HG02885 (cell line): ENCODE measurements around the gene CPEB3.
"Not testable (repeated sequence)": the region's sequence is repeated elsewhere in the genome, so short reads cannot be mapped to it uniquely, and the experiment has no call there.

Experiments
- ATAC-seq: cut with Tn5 transposase; IDR thresholded peaks from one replicate; pipeline ENCODE4 v1.9.1; 2021; ENCODE audit warnings: mild to moderate bottlenecking; ENCODE audit not compliant: unreplicated experiment, poor library complexity

Gene CPEB3

DNA sequence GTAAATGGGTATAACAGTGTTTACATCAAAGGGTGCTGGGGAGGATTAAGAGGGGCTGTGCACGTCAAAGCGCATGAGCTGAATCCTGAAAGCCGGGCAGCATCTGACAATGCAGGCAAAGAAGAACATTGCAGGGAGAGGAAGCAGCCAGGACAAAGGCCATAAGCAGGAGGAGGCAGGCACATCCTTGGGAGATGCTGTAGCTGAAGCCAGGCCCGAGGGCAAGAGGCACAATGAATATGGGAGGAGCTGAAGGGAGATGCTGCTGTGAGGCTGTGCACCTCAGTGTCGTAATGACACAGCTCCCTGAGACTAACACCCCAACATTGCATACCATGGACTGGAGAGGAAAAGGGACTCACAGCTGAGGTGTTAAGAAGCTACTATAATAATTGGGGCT is 238.1 kb downstream of the CPEB3 start:
- ATAC-seq: no peak

DNA sequence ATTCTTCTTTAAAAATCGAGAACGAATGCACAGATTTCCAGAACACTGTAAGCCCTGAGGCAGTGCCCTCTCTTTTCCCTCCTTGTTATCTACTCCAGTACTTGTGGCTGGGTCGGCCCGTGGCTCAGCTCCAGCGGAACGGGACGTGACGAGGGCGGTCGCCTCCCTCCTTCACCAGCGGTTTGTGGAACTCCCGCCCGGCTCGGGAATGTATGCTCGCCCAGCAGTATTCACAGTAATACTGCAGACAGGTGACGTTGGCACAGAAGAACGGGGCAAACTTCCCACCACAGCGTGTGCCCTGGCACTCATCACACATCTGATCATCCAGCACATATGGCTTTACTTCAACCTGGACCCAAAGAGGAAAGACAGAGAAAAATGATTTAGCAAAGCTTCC is 238.8 kb downstream of the CPEB3 start:
- no peak for ATAC-seq

DNA sequence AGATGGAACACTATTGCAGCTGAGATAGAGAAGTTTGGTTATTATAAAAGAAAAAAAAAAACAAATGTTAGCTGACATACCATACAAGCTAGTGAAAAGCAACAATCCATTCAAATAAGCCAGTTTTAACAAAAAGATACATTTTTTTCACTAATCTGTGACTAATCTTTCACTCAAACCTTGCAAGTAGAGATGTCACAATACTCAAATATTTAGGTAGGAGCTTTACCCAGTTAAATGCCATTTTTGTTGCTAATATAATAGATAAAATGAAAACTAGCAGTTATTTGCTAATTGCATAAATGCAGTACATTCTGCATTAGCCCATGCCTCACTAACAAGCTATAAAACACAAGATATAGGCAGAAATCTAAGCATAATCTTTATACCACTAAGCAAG is 243.7 kb downstream of the CPEB3 start:
- ATAC-seq: no peak

- no peak for ATAC-seq
Measured at GRCh38 chr10:92045641-92046106, 245.2 kb downstream of the CPEB3 start.

DNA sequence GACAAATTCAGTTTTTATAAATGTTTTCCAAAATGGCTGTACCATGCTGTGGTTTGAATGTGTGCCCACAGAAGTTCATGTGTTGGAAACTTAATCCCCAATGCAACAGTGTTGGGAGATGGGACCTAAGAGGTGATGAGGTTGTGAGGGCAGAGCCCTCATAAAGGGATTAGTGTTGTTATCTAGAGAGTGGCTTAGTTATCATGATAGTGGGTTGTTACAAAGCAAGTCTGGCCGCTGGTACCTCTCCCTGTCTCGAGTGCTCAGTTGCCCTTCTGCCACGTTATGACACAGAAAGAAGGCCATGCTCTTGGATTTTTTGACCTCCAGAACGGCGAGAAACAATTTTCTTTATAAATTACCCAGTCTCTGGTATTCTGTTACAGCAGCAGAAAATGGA is 248.3 kb downstream of the CPEB3 start:
- ATAC-seq: no peak

GRCh38 chr10:92038949-92039348 is 251.9 kb downstream of the CPEB3 start:
- ATAC-seq: no peak

GRCh38 chr10:92033070-92033469 is 257.8 kb downstream of the CPEB3 start:
- ATAC-seq: not testable (repeated sequence)

- no peak for ATAC-seq
Measured at GRCh38 chr10:92031580-92031979, 259.3 kb downstream of the CPEB3 start.

GRCh38 chr10:92027141-92027540 is 263.7 kb downstream of the CPEB3 start:
- no peak for ATAC-seq

DNA sequence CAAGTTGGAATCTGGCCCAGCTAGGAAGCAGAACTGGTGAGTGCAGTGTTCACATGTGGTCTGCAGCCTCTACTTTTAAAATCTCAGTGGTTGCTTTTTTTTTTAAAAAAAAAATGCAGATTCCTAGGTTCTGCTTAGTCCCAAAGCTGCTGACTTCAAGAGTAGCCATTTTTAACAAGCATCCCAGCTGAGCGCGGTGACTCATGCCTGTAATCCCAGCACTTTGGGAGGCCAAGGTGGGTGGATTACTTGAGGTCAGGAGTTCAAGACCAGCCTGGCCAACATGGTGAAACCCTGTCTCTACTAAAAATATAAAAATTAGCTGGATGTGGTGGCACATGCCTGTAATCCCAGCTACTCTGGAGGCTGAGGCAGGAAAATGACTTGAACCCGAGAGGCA is 265.5 kb downstream of the CPEB3 start:
- not testable (repeated sequence) for ATAC-seq

DNA sequence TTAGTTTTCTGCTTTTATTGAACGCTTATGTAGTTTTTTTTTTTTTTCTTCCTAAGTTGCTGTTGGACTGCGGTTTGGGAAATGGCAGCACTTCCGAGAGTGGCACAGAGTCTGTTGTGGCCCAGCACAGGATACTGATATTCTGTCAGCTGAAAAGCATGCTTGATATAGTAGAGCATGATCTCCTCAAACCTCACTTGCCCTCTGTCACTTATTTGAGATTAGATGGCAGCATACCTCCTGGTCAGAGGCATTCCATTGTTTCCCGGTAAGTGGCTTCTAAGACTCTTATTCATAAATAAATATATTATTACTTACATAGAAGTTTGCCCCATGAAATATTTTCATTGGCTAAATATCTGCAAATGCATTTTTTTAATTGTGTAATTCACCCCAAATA is 266.2 kb downstream of the CPEB3 start:
- no peak for ATAC-seq

DNA sequence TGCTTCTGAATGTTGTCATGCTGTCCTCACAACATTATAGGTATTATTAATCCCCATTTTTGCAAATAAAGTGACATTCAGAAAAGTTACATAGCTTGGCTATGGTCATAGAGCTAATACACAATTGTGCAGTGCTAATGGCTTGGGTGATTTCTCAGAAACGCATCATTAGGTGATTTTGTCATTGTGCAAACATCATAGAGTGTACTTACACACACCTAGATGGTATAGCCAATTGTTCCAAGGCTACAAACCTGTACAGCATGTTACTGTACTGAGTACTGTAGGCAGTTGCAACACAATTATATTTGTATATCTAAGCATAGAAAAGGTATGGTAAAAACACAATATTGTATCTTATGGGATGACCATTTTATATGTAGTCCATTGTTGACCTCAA is 276.3 kb downstream of the CPEB3 start:
- no peak for ATAC-seq

DNA sequence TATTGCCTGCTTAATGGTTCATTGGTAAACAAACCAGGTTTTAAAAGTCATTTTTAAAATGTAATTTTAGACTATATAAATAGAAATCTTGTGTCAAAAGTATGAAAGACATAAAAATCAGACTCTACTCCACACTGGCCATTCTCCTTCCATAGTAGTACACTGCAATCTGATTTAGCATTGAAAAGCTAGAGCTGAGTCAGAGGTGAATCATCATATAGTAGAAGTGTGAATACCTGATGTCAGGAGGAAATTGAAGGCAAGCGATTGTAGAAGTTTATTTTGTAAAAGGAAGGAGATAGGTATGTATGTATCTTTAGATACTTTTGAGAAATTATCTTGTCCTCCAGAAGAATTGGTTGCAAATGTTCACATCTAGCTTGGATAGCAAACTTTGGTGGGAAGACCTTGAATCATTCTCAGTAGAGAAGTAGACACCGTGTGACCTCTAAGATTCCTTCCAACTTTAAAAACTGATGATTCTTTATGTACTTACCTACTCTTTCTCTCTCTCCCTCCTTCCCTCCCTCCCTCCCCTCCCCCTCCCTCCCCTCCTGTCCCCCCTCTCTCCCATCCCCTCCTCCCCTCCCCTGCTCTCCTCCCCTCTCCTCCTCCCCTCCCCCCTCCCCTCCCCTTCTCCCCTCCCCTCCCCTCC is 279.2 kb downstream of the CPEB3 start:
- no peak for ATAC-seq

DNA sequence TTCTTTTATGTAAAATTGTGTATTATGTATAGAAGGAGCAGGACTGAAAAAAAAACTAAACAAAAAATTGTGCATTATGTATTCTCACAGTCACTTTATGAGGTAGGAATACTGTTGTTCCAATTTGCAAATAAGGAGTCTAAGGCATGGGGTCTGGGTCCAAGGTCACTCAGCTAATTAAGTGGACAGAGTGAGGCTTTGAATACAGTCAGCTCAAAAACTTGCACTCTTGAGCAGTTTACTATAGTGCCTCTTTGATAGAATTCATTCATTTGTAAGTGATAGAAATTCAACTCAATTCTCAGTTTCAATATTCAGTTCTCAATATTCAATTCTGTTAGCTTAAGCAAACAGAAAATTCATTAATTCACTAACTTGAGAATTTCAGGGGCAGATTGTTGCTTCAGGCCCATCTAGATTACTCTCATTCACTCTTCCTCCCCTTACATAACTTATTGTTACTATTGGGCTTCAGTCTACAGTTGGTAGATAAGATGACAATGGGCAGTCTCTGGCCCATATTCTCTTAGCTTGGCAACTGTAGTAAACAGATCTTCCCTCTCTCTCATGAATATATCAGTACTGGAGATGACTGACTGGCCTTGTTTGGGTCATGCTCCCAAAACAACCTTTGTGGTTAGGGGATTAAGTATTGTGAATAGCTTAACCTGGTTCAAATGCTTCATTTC is 280.7 kb downstream of the CPEB3 start:
- ATAC-seq: no peak

- no peak for ATAC-seq
Measured at GRCh38 chr10:92009445-92009844, 281.4 kb downstream of the CPEB3 start.

DNA sequence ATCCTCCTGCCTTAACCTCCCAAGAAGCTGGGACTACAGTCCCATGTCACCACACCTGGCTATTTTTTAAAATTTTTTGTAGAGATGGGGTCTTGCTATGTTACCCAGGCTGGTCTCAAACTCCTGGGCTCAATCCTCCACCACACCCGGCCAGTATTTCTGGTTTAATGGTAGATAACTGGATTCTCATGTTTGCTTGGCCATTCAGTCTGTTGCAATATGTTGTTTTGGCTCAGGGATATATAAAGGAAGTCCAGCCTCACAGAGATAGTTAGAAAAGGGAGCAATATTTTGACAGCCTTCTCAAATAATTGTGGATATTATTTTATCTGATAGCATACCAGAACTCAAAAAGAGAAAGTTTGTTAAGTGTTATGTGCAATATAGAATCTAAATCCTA is 284.9 kb downstream of the CPEB3 start:
- no peak for ATAC-seq

DNA sequence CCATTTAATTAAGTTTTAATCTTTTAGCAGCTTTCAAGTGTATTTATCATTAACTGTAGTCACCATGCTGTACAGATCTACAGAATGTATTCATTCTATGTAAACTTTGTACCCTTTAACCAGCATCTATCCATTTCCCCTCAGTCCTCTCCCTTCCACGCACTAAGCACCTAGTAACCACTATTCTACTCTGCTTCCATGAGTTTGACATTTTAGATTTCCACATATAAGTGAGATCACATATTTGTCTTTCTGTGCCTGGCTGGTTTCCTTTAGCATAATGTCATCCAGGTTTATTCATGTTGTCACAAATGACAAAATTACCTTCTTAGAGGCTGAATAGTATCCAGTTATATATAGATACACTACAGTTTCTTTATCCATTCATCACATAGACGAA is 287.6 kb downstream of the CPEB3 start:
- no peak for ATAC-seq

- no peak for ATAC-seq
Measured at GRCh38 chr10:92001995-92002394, 288.9 kb downstream of the CPEB3 start.

- ATAC-seq: no peak
Measured at GRCh38 chr10:92001581-92001980, 289.3 kb downstream of the CPEB3 start.
